K562 (cell line): ENCODE results near the gene CRY2. TPM values are rescaled to one million over a fixed set of nuclear protein-coding genes. Genes with fewer than 3 reads are reported as not detected.

ENCODE experiments used
- BRF1 ChIP-seq: IDR thresholded peaks from 3 replicates; pipeline ENCODE4 v1.6.1; 2011; ENCODE audit warnings: borderline replicate concordance, mild to moderate bottlenecking; ENCODE audit not compliant: insufficient read length; ENCODE audit errors: extremely low read depth
- CEBPB ChIP-seq: fragments of 450-650 bp; IDR thresholded peaks from 2 replicates; pipeline ENCODE4 v1.6.1; 2016; ENCODE audit warnings: missing genetic modification characterization, missing compliant biosample characterization
- CUX1 ChIP-seq: fragments of 200-800 bp; sonication (Bioruptor generic); IDR thresholded peaks from 2 replicates; pipeline ENCODE4 v1.6.1; 2016; ENCODE audit warnings: missing genetic modification characterization, missing compliant biosample characterization
- E2F8 ChIP-seq: fragments of 450-650 bp; IDR thresholded peaks from 2 replicates; pipeline ENCODE4 v1.7.1; 2018; ENCODE audit warnings: mild to moderate bottlenecking, low read depth; ENCODE audit not compliant: partially characterized antibody
- ETV6 ChIP-seq, 3 experiments: fragments of 150-350 bp in 1 of 3; sonication (generic) in 1 of 3; formaldehyde crosslinking in 1 of 3; IDR thresholded peaks; 2 replicates each; pipeline versions ENCODE4 v1.6.1 to v1.8.0; 2014 to 2022; ENCODE audit warnings: borderline replicate concordance in 2 of 3, low read depth in 2 of 3, antibody characterized with exemption in 1 of 3, low read length in 1 of 3, mild to moderate bottlenecking in 1 of 3, missing genetic modification reagents in 1 of 3
- FOXJ3 ChIP-seq: sonication (generic); formaldehyde crosslinking; IDR thresholded peaks from 2 replicates; pipeline ENCODE4 v1.4.0; 2020; ENCODE audit warnings: mild to moderate bottlenecking, missing genetic modification reagents
- LARP7 ChIP-seq: fragments of 450-650 bp; IDR thresholded peaks from 2 replicates; pipeline ENCODE4 v1.6.1; 2016
- MTA2 ChIP-seq: fragments of 450-650 bp; IDR thresholded peaks from 2 replicates; pipeline ENCODE4 v1.6.1; 2016; ENCODE audit warnings: low read depth
- RAD51 ChIP-seq: fragments of 450-650 bp; IDR thresholded peaks from 2 replicates; pipeline ENCODE4 v1.7.1; 2016; ENCODE audit warnings: low read depth, mild to moderate bottlenecking, borderline replicate concordance
- RBM14 ChIP-seq: fragments of 200-400 bp; formaldehyde crosslinking; IDR thresholded peaks from 2 replicates; pipeline ENCODE4 v1.6.1; 2018; ENCODE audit warnings: low read depth, mild to moderate bottlenecking, low read length, moderate library complexity, borderline replicate concordance; ENCODE audit not compliant: insufficient read depth
- polyA plus RNA-seq, 8 experiments: library from polyadenylated mRNA; depleted of rRNA in 4 of 8; stranded (reverse) in 5 of 8; unstranded in 3 of 8; fragments of >200 nt; fragmentation: Nextera tagmentation in 2 of 8; fragmentation: Illumina TruSeq in 1 of 8; extraction: Ambion mirVana in 2 of 8; extraction: Trizol in 1 of 8; gene quantifications; 2 replicates each; pipeline versions ENCODE4 v1.2.1 to v1.2.3, GENCODE V29; 2011 to 2014; ENCODE audit warnings: inconsistent platforms in 1 of 8, missing spikeins in 1 of 8
- total RNA-seq, 7 experiments: library from RNA; depleted of rRNA in 6 of 7; stranded (reverse); fragments of >200 nt in 6 of 7; fragmentation: Illumina TruSeq in 2 of 7; extraction: Trizol in 2 of 7; gene quantifications; 2 replicates each; pipeline versions ENCODE4 v1.2.1 to v1.2.3, GENCODE V29; 2011 to 2021; ENCODE audit warnings: low replicate concordance in 1 of 7
- TF ChIP-seq, protein P1 (sequence below): sonication (generic); formaldehyde crosslinking; IDR thresholded peaks from 2 replicates; pipeline ENCODE4 v1.8.0; 2022; ENCODE audit warnings: mild to moderate bottlenecking, missing genetic modification reagents, borderline replicate concordance
- TF ChIP-seq, protein P2 (sequence below): fragments of 450-650 bp; IDR thresholded peaks from 2 replicates; pipeline ENCODE4 v1.6.1; 2016; ENCODE audit warnings: mild to moderate bottlenecking

The CRY2 gene
- total and polyA plus RNA-seq, 9 of the 15 experiments (the other 6 are each of a cell fraction or from before 2014, with no cell fraction given) = 2.3 to 23.9 (median 14.8) TPM

DNA sequence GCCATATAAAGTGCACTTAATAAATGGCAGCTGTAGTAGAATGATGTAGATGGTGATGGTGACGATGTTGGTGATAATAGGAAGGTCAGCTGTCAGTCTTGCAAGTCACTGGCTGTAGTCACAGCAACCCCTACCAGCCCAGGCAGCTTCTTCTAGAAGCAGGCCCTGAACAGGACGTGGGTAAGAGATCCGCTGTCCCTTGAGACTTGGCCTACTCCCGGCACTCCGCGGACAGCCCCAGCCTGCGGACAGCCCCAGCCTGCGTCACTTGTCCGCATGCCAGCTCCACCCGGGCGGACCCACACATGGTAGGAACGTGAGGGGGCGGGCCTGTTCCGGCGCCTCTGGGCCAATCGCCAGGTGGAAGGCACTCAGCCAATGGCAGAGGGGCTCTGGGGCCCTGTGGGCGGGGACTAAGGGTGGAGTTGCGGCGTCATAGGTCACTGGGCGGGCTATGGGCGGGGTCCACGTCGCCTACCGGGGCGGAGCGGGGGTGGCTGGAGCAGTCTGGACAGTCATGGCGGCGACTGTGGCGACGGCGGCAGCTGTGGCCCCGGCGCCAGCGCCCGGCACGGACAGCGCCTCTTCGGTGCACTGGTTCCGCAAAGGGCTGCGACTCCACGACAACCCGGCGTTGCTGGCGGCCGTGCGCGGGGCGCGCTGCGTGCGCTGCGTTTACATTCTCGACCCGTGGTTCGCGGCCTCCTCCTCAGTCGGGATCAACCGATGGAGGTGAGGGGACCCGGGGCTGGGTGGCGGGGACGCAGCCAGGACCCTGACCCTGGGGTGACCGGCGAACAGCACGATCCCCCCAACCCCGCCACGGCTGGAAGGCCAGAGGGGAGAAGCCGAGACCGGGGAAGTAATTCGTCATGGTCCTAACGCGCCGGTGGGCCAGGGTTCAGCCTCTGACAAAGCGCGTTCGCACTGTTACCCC is at the start of gene CRY2 (continued):
- TF ChIP-seq BRF1 = no peak
- TF ChIP-seq CEBPB (tag) = no peak
- TF ChIP-seq, protein P1, sequence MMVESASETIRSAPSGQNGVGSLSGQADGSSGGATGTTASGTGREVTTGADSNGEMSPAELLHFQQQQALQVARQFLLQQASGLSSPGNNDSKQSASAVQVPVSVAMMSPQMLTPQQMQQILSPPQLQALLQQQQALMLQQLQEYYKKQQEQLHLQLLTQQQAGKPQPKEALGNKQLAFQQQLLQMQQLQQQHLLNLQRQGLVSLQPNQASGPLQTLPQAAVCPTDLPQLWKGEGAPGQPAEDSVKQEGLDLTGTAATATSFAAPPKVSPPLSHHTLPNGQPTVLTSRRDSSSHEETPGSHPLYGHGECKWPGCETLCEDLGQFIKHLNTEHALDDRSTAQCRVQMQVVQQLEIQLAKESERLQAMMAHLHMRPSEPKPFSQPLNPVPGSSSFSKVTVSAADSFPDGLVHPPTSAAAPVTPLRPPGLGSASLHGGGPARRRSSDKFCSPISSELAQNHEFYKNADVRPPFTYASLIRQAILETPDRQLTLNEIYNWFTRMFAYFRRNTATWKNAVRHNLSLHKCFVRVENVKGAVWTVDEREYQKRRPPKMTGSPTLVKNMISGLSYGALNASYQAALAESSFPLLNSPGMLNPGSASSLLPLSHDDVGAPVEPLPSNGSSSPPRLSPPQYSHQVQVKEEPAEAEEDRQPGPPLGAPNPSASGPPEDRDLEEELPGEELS (CRISPR knock-in tag) = peak; percentile 93
- TF ChIP-seq MTA2 = no peak
- TF ChIP-seq E2F8 = no peak
- TF ChIP-seq LARP7 = no peak
- TF ChIP-seq RBM14 = peak; percentile 79; the same call in 1 of the 2 replicates
- no peak for TF ChIP-seq ETV6 (IDR thresholded peaks at IDR 0.05; ENCODE audit: borderline replicate concordance in 1 of 2, low read depth in 2 of 2, low read length in 1 of 2)
- peak; percentile 83; the same call in 1 of the 2 replicates for TF ChIP-seq ETV6 (CRISPR knock-in tag; IDR thresholded peaks at IDR 0.05; ENCODE audit: borderline replicate concordance)
- no peak for TF ChIP-seq RAD51
- TF ChIP-seq, protein P2, sequence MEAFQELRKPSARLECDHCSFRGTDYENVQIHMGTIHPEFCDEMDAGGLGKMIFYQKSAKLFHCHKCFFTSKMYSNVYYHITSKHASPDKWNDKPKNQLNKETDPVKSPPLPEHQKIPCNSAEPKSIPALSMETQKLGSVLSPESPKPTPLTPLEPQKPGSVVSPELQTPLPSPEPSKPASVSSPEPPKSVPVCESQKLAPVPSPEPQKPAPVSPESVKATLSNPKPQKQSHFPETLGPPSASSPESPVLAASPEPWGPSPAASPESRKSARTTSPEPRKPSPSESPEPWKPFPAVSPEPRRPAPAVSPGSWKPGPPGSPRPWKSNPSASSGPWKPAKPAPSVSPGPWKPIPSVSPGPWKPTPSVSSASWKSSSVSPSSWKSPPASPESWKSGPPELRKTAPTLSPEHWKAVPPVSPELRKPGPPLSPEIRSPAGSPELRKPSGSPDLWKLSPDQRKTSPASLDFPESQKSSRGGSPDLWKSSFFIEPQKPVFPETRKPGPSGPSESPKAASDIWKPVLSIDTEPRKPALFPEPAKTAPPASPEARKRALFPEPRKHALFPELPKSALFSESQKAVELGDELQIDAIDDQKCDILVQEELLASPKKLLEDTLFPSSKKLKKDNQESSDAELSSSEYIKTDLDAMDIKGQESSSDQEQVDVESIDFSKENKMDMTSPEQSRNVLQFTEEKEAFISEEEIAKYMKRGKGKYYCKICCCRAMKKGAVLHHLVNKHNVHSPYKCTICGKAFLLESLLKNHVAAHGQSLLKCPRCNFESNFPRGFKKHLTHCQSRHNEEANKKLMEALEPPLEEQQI = no peak
- no peak for TF ChIP-seq CUX1 (CRISPR knock-in tag)
- no peak for TF ChIP-seq FOXJ3 (CRISPR knock-in tag)
